HepG2 (cell line): Measurements from ENCODE around the gene TRIM44. TPM values are rescaled to one million over a fixed set of nuclear protein-coding genes. Genes with fewer than 3 reads are reported as not detected.

Experiments
- ATAC-seq: fragments of 200-7000 bp; cut with Tn5 transposase; 3 replicates; pipeline ENCODE4 v1.9.1; 2020; ENCODE audit warnings: mild to moderate bottlenecking, moderate library complexity
- BruUV-seq: library from RNA; stranded (reverse); fragments of 400-500 nt; replicated peaks from 2 replicates; lab custom pipeline; 2021; lab: Mats Ljungman, UMichigan
- CTCF ChIA-PET: fragments of 300-600 bp; formaldehyde crosslinking; extraction: SDS; loops from one replicate; lab custom pipeline; 2021; ENCODE audit warnings: low total read pairs, inconsistent platforms, low intra/inter-chr PET ratio; lab: Yijun Ruan, JAX
- POLR2A ChIA-PET: fragments of 350-600 bp; sonication (Branson Sonifier 250); formaldehyde crosslinking; loops from one replicate; lab custom pipeline; 2020; ENCODE audit warnings: antibody characterized with exemption, inconsistent platforms; lab: Yijun Ruan, JAX
- DNase-seq: peaks from one replicate; pipeline ENCODE4 v3.0.0-alpha.2; 2015; ENCODE audit warnings: low spot score
- FAIRE-seq: peaks from 3 replicates; lab custom pipeline; 2011; peaks lifted over from hg19 to GRCh38; lab: Jason Lieb, UNC
- H2AFZ ChIP-seq: one replicate; pipeline ENCODE4 v1.6.1; 2011; ENCODE audit warnings: low read length, inconsistent platforms
- H3K27ac ChIP-seq: fragments of 300-600 bp; 3 replicates; pipeline ENCODE4 v1.8.0; 2011; ENCODE audit warnings: mixed run types, mild to moderate bottlenecking, mixed read lengths, low read length, inconsistent platforms; ENCODE audit not compliant: insufficient read depth; ENCODE audit errors: extremely low read length
- H3K27me3 ChIP-seq, 2 experiments: fragments of 200-600 bp in 1 of 2; 2 replicates in 1 of 2; 3 replicates in 1 of 2; pipeline versions ENCODE4 v1.6.0 to v1.8.0; 2011; ENCODE audit warnings: low read length in 2 of 2, mild to moderate bottlenecking in 2 of 2, moderate library complexity in 2 of 2, inconsistent platforms in 1 of 2; ENCODE audit not compliant: insufficient read depth in 2 of 2, control insufficient read depth in 1 of 2
- H3K36me3 ChIP-seq, 2 experiments: fragments of 200-600 bp in 1 of 2; replicated peaks in 1 of 2; 2 replicates in 1 of 2; 3 replicates in 1 of 2; pipeline versions ENCODE4 v1.5.1 to v1.8.0; 2011; ENCODE audit warnings: low read length in 2 of 2, inconsistent platforms in 1 of 2; ENCODE audit not compliant: insufficient read depth in 2 of 2, control insufficient read depth in 1 of 2
- H3K4me1 ChIP-seq: 2 replicates; pipeline ENCODE4 v1.5.1; 2012; ENCODE audit warnings: low read length, inconsistent platforms; ENCODE audit not compliant: insufficient read depth
- H3K4me2 ChIP-seq: 2 replicates; pipeline ENCODE4 v1.6.0; 2011; ENCODE audit warnings: low read depth, low read length, inconsistent platforms
- H3K4me3 ChIP-seq, 3 experiments: fragments of 200-600 bp in 1 of 3; sonication (generic), shearing (Covaris generic) in 1 of 3; replicated peaks in 1 of 3; 2 replicates each; pipeline ENCODE4 v1.5.1; 2011 to 2016; ENCODE audit warnings: low read length in 3 of 3, inconsistent platforms in 2 of 3, low read depth in 2 of 3, mild to moderate bottlenecking in 2 of 3, control low read depth in 1 of 3, mixed read lengths in 1 of 3; ENCODE audit not compliant: insufficient read depth in 1 of 3
- H3K79me2 ChIP-seq: one replicate; pipeline ENCODE4 v1.6.1; 2011; ENCODE audit warnings: low read length, inconsistent platforms; ENCODE audit not compliant: insufficient read depth
- H3K9ac ChIP-seq: 2 replicates; pipeline ENCODE4 v1.6.0; 2011; ENCODE audit warnings: mild to moderate bottlenecking, low read depth, low read length, inconsistent platforms; ENCODE audit not compliant: insufficient read depth
- H3K9me3 ChIP-seq: 2 replicates; pipeline ENCODE4 v1.5.1; 2012; ENCODE audit warnings: mild to moderate bottlenecking, low read length
- H4K20me1 ChIP-seq: 2 replicates; pipeline ENCODE4 v1.6.0; 2011; ENCODE audit warnings: inconsistent platforms, mild to moderate bottlenecking, low read length, moderate library complexity; ENCODE audit not compliant: insufficient read depth
- GRHL1 ChIP-seq: sonication (generic); formaldehyde crosslinking; conservative IDR thresholded peaks from 2 replicates; pipeline ENCODE4 v1.8.0; 2022; ENCODE audit warnings: missing genetic modification reagents
- KLF12 ChIP-seq: sonication (generic); formaldehyde crosslinking; IDR thresholded peaks from 2 replicates; pipeline ENCODE4 v1.4.0; 2020; ENCODE audit warnings: missing genetic modification reagents, borderline replicate concordance
- LCORL ChIP-seq, 2 experiments: fragments of 450-650 bp in 1 of 2; sonication (generic) in 1 of 2; formaldehyde crosslinking in 1 of 2; IDR thresholded peaks; 2 replicates each; pipeline versions ENCODE4 v1.5.0 to v1.6.1; 2017 to 2020; ENCODE audit warnings: antibody characterized with exemption in 1 of 2, missing genetic modification reagents in 1 of 2
- NCOA1 ChIP-seq: sonication (generic); formaldehyde crosslinking; IDR thresholded peaks from 2 replicates; pipeline ENCODE4 v1.9.0; 2021; ENCODE audit warnings: missing genetic modification reagents
- NFKB2 ChIP-seq: sonication (generic); formaldehyde crosslinking; IDR thresholded peaks from 2 replicates; pipeline ENCODE4 v1.4.0; 2020; ENCODE audit warnings: missing genetic modification reagents, borderline replicate concordance
- PBX2 ChIP-seq: IDR thresholded peaks from 2 replicates; pipeline ENCODE4 v1.6.1; 2016; ENCODE audit warnings: control low read depth
- TEAD2 ChIP-seq: sonication (generic); formaldehyde crosslinking; IDR thresholded peaks from 2 replicates; pipeline ENCODE4 v1.9.0; 2021; ENCODE audit warnings: missing genetic modification reagents
- ZBTB20 ChIP-seq: sonication (generic); formaldehyde crosslinking; IDR thresholded peaks from 2 replicates; pipeline ENCODE4 v1.8.1; 2023; ENCODE audit warnings: missing genetic modification reagents, low read depth, mild to moderate bottlenecking, borderline replicate concordance
- ZNF350 ChIP-seq: sonication (generic); formaldehyde crosslinking; IDR thresholded peaks from 2 replicates; pipeline ENCODE4 v1.4.0; 2020; ENCODE audit warnings: mild to moderate bottlenecking, low read depth, missing genetic modification reagents, borderline replicate concordance
- ZNF484 ChIP-seq: sonication (generic); formaldehyde crosslinking; IDR thresholded peaks from 2 replicates; pipeline ENCODE4 v1.5.1; 2020; ENCODE audit warnings: mild to moderate bottlenecking, low read depth, missing genetic modification reagents, borderline replicate concordance
- ZNF552 ChIP-seq: sonication (generic); formaldehyde crosslinking; IDR thresholded peaks from 2 replicates; pipeline ENCODE4 v1.9.0; 2022; ENCODE audit warnings: missing genetic modification reagents, mild to moderate bottlenecking, borderline replicate concordance
- ZNF670 ChIP-seq: sonication (generic); formaldehyde crosslinking; IDR thresholded peaks from 2 replicates; pipeline ENCODE4 v1.8.0; 2022; ENCODE audit warnings: mild to moderate bottlenecking, missing genetic modification reagents, borderline replicate concordance
- ZNF7 ChIP-seq: IDR thresholded peaks from 2 replicates; pipeline ENCODE4 v1.6.1; 2016; ENCODE audit warnings: missing biosample characterization, missing genetic modification reagents
- ZSCAN22 ChIP-seq: sonication (generic); formaldehyde crosslinking; IDR thresholded peaks from 2 replicates; pipeline ENCODE4 v1.4.0; 2020; ENCODE audit warnings: mild to moderate bottlenecking, missing genetic modification reagents
- WGBS: methylation state at CpG from one replicate; pipeline ENCODE4 v1.1.6; 2017; ENCODE audit warnings: low lambda C conversion rate; 5-methylcytosine and 5-hydroxymethylcytosine counted together
- in situ Hi-C: cut with HindIII; loops from 2 replicates; pipeline ENCODE4 v1.10.0; 2017; ENCODE audit warnings: low pct_unique_long_range_greater_than_20kb; ENCODE audit not compliant: extremely low pct_ligation_motif_present
- intact Hi-C: fragments of 100-400 bp; cut with micrococcal nuclease; formaldehyde crosslinking; loops from one replicate; pipeline ENCODE4 v1.10.0; 2022; ENCODE audit not compliant: unreplicated experiment
- polyA plus RNA-seq, 8 experiments: library from polyadenylated mRNA; depleted of rRNA in 3 of 8; stranded (reverse) in 7 of 8; unstranded in 1 of 8; fragments of >200 nt; fragmentation: Illumina TruSeq in 4 of 8; extraction: Trizol in 4 of 8; gene quantifications; 2 replicates each; pipeline versions ENCODE4 v1.2.1 to v1.2.3, GENCODE V29; 2011 to 2016; ENCODE audit warnings: low read depth in 4 of 8, missing spikeins in 1 of 8, mixed read lengths in 1 of 8; ENCODE audit not compliant: insufficient read depth in 1 of 8
- total RNA-seq, 5 experiments: library from RNA; depleted of rRNA; stranded (reverse); fragments of >200 nt; fragmentation: Illumina TruSeq; extraction: Trizol; gene quantifications; 2 replicates each; pipeline ENCODE4 v1.2.3, GENCODE V29; 2016; ENCODE audit warnings: low read depth in 1 of 5

TRIM44 gene
- total and polyA plus RNA-seq, 2 of the 13 experiments (the other 11 are each of a cell fraction or from before 2014, with no cell fraction given): 22.7 to 50.3 TPM

GRCh38 chr11:35647421-35648093 lies 15.0 kb upstream of the TRIM44 start:
- no peak for DNase-seq
- in situ Hi-C loops: no loop called here

More at GRCh38 chr11:35647421-35648093, 15.0 kb upstream of the TRIM44 start:
- no peak overlapping the region for H3K4me2 ChIP-seq
- H3K4me1 ChIP-seq: no peaks in the 10 kb centered on the region
- no peak overlapping the region for H2AFZ ChIP-seq
- no TSS peak for BruUV-seq
- no peak overlapping the region for H3K27ac ChIP-seq
- no peak overlapping the region for H3K9ac ChIP-seq
- no peak overlapping the region for H3K4me3 ChIP-seq
- H3K79me2 ChIP-seq: no peaks in the 10 kb centered on the region
- WGBS: 9% methylated on average over 8 of the region's 8 CpGs
- no peak for TF ChIP-seq TEAD2 (CRISPR knock-in tag)
- TF ChIP-seq LCORL (IDR thresholded peaks at IDR 0.05): no peak
- TF ChIP-seq LCORL (CRISPR knock-in tag; IDR thresholded peaks at IDR 0.05): no peak
- TF ChIP-seq ZSCAN22 (CRISPR knock-in tag): no peak
- TF ChIP-seq GRHL1 (CRISPR knock-in tag): no peak
- no peak for TF ChIP-seq ZNF670
- no peak for TF ChIP-seq ZNF7 (CRISPR knock-in tag)
- no peak for TF ChIP-seq NFKB2 (CRISPR knock-in tag)
- no peak for TF ChIP-seq ZBTB20 (CRISPR knock-in tag)
- no peak for TF ChIP-seq NCOA1
- TF ChIP-seq ZNF350 (CRISPR knock-in tag): no peak
- no peak for TF ChIP-seq PBX2 (CRISPR knock-in tag)
- no peak for TF ChIP-seq ZNF484
- no peak for TF ChIP-seq KLF12 (CRISPR knock-in tag)
- no peak for TF ChIP-seq ZNF552
- ChIA-PET CTCF (no interaction called here), POLR2A (no interaction called here)
- H4K20me1 ChIP-seq: no peaks in the 10 kb centered on the region
- ATAC-seq (no peak), FAIRE-seq (no peak)
- H3K27me3 ChIP-seq: peaks cover 0 to 33% of the 10 kb centered on the region in 2 experiments; a peak in 3 of 5 replicates
- no peaks in the 10 kb centered on the region for H3K9me3 ChIP-seq
- intact Hi-C loops: no loop called here
- no peaks in the 10 kb centered on the region for H3K36me3 ChIP-seq
